Hepatocyte (in vitro differentiated cells): ENCODE results near the gene CNST.

ENCODE experiments used
- EZH2 ChIP-seq: fragments of 200-600 bp; sonication (generic); IDR thresholded peaks from 2 replicates; pipeline ENCODE4 v1.6.1; 2016; ENCODE audit warnings: antibody characterized with exemption, mild to moderate bottlenecking, borderline replicate concordance
- EZH2phosphoT487 ChIP-seq: fragments of 200-600 bp; sonication (generic); IDR thresholded peaks from one replicate; pipeline ENCODE4 v1.6.1; 2018; ENCODE audit warnings: antibody characterized with exemption, mild to moderate bottlenecking, low read depth, moderate library complexity; ENCODE audit not compliant: unreplicated experiment, severe bottlenecking
- TF ChIP-seq, protein P1 (sequence below): fragments of 200-600 bp; sonication (generic); IDR thresholded peaks from 2 replicates; pipeline ENCODE4 v1.5.1; 2016; ENCODE audit warnings: antibody characterized with exemption, mild to moderate bottlenecking; ENCODE audit not compliant: poor library complexity

DNA sequence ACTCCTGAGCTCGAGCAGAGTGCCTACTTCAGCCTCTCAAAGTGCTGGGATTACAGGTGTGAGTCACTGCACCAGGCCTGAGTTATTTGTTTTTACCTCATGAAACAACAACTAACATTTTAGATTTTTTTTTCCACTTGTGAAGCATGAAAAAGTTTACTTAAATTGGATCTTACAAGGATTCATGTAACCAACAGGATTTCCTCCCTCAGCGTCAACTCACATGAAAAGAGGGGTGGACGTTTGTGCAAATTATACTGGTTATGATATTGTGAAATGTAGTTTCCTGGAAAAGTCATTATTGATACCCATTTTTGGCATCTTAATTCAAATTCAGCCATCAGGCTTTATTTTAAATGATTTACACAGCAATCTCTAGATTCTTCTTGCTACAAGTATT lies 6.5 kb downstream of the CNST start:
- TF ChIP-seq, protein P1, sequence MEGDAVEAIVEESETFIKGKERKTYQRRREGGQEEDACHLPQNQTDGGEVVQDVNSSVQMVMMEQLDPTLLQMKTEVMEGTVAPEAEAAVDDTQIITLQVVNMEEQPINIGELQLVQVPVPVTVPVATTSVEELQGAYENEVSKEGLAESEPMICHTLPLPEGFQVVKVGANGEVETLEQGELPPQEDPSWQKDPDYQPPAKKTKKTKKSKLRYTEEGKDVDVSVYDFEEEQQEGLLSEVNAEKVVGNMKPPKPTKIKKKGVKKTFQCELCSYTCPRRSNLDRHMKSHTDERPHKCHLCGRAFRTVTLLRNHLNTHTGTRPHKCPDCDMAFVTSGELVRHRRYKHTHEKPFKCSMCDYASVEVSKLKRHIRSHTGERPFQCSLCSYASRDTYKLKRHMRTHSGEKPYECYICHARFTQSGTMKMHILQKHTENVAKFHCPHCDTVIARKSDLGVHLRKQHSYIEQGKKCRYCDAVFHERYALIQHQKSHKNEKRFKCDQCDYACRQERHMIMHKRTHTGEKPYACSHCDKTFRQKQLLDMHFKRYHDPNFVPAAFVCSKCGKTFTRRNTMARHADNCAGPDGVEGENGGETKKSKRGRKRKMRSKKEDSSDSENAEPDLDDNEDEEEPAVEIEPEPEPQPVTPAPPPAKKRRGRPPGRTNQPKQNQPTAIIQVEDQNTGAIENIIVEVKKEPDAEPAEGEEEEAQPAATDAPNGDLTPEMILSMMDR: no peak
- TF ChIP-seq EZH2: no peak
- TF ChIP-seq EZH2phosphoT487: no peak
